ENCODE results near the gene HESX1. TPM values are rescaled to one million over a fixed set of nuclear protein-coding genes. Genes with fewer than 3 reads are reported as not detected.

HESX1 gene
- 0.47 TPM for total RNA-seq

DNA sequence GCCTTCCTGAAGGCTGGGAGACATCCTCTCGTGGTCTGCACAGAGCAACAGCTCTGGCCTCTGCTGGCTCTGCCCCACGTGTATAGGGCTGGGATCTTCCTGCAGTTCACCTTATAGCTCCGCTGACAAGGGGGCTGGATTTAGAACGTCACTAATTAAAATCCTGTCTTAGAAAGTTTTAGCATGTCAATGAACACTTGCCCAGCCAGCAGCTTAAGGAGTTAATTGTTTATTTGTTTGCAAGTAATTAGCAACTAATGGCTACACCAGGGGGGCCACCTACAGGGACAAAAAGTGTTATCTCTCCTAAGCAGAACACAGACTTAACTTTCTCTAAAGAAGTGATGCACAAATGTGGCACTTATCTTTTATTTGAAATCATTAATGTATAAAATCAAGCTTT lies at the start of gene HESX1:
Gene HESX1, minus strand, starts transcription at position 84 of the 403 bp plus-strand sequence. Its CDS starts 60 bp downstream, at position 24.
- DNase-seq, result no peak

DNA sequence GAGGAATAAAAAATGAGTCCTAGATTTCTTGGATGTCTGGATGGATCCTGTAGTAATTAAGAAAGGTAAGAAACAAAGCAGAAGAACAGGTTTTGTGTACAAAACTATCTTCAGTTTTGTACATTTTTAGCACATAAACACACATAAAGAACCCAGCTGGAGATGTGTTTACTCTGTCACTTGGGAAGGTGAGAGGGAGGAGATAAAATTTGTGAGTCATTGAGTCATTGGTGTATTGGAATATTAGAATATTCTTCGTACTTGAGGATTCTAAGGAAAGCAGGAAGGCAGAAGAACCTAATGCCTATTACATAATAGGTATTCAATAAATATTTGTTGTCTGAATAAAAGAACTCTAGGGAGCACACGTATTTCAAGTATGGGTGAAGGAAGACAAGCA lies 45.2 kb upstream of the HESX1 start:
- DNase-seq, result no peak

- DNase-seq, result no peak
Measured at GRCh38 chr3:57234613-57235575, 35.1 kb upstream of the HESX1 start.

DNA sequence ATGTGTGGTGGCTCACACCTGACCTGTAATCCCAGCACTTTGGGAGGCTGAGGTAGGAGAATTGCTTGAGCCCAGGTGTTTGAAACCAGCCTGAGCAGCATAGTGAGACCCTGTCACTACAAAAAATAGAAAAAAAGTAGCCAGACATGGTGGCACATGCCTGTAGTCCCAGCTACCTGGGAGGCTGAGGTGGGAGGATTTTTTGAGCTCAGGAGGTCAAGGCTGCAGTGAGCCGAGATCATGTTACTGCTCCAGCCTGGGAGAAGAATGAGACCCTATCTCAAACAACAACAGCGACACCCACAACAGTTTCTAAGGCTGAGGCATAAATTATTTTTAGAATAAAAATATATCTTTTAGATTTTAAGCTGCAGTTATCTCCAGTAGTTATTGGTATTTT lies 34.0 kb upstream of the HESX1 start:
- no peak for DNase-seq

DNA sequence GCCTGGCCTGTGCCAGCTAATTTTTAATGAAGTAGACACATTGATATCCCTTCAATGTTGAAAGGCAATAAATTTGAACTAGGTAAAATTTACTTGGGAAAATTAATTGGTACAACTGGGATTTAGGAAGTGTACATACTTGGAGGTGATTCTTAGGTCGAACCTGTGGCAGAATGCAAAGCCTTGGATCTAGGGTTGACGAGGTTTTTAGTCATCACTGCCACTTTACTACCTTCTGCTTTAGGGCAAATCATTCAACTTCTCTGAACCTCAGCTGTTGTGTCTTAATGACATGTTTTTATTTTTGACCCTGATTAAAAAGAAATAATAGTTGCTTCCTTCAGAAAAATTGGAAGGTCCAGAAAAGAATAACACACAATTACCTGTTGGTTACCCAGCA lies 30.2 kb upstream of the HESX1 start:
- DNase-seq, result no peak

GRCh38 chr3:57227930-57228751 lies 28.4 kb upstream of the HESX1 start:
- peak; percentile 62 for DNase-seq

DNA sequence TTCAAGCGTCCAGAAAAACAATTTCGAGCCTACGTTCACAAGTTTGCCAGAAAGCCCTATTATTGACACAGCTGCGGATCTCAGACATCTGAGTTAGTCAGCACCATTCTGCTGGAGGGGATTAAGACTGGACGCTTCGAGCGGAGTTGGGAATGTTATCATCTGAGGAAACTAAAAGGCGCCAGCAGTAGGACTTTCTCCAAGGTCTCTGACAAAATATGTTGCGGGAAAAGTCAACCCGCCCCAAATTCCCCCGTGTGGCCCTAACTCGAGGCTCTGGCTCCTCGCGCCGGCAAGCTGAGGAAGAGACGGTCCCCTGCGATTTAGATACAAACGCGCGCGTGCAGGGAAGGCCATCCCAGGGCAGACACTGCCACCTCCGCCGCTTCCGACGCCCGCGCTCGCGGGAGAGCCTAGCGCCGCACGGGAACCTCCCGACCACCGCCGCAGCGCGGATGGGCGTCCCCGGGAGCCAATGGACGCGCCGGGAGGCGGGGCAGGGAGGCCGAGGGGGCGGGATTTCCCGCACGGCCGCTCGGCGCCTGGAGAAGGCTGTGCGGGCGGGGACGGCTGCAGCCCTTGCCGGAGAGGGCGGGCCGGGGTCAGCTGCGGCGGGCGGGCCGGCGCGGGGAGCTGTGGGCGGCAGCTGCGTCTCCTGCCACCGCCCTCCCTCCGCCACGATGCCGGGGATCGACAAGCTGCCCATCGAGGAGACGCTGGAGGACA lies 27.6 kb upstream of the HESX1 start, which contains the start of gene APPL1:
Gene APPL1, plus strand, starts transcription at position 526 of the 726 bp plus-strand sequence. Its CDS starts 155 bp downstream, at position 681.
- DNase-seq, result peak; percentile 92

DNA sequence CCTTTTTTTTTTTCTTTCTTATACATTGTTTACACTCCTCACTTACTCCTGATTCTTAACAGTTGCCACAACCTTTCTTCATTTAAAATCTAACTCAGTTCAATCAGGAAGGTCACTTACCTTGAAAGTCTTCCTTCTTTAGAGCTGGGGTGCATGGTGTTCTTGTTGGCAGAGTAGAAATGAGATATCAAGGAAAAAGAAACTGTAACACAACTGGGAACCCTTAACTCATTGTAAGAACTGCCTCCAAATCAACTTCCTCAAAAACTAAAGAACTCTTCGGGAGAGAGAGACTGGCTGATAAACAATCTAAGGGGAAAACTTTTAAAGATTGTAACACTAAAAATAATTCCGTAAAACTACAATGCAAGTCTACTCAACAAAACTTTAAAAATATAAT lies 26.4 kb upstream of the HESX1 start:
- no peak for DNase-seq

GRCh38 chr3:57224856-57225255 lies 25.1 kb upstream of the HESX1 start:
- DNase-seq, result no peak

- no peak for DNase-seq
Measured at GRCh38 chr3:57221883-57222282, 22.1 kb upstream of the HESX1 start.

DNA sequence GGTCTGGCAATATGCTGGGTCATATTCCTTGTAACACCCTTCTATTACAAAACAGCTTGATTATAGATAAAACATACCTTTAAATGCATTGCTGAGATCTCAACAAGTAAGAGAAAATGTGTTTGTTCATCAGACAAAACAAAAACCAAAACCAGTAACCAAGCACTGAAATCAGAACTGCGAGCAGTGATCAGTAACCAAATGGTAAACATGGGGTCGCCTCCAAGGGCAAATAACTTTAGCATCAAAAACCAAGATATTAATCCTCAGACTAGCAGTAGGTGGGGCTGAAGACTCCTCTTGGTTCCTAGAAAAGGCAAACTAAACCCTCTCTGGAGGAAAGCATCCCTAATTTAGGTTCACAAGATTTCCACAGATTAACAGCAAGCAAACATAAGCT lies 6.6 kb upstream of the HESX1 start:
- no peak for DNase-seq

- DNase-seq, result no peak
Measured at GRCh38 chr3:57194641-57195040, 5.1 kb downstream of the HESX1 start.

GRCh38 chr3:57192028-57192427 lies 7.8 kb downstream of the HESX1 start:
- DNase-seq, result no peak

DNA sequence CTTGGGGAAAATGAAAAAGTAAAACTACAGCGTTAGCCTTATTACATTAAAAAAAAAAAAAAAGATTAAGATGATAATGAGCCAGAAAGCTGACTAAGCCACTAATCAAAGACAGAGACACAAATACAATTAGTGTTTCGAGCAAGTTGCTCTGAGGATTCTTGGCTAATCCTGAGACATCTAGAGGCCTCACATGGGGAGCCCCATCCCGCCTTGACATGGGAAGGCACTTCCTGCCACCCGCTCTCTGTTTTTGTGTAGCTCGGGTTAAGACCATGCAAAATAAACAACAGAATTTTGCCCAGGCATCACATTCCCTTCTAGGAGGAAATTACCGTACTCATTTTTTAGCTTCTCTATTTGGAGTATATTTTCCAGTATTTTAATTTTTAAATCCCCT lies 15.3 kb downstream of the HESX1 start:
- DNase-seq, result no peak

DNA sequence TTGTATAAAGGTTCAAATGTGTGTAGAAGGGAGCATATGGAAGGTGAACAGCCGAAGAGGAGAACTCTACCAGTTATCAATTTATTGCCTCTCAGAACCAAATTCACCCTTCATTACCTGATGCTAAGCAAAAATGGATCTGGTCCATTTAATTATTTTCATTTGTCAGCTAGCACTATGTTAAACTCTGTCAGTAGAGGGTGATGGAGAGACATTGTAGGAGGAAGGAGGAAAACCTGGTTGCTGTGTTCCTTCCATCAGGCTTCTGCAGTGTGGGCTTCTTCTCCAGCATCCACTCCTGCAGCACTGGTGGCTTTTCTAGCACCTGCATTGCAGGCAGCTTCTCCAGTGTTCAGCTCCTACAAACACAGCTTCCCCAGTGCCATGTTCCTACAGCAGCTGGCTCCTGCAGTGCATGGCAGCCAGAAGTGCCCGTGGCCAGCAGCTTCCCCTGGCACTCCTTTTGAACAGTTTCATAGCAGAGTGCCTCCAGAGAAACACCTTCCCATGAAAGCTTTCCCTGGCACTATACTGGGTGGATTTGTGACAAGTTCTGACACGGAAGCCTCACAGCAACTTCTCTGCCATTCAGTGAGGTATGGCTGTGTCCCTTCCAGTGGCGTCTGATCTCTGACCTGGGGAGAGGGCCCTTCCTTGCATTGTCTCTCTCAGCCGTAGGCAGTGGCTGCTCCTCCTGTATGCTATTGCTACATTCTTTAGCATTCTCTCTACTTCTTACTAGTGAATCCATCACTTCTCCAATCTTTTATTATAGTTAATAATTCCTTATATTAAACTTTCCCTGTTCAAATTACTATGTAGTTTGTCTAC lies 20.0 kb downstream of the HESX1 start:
- no peak for DNase-seq

DNA sequence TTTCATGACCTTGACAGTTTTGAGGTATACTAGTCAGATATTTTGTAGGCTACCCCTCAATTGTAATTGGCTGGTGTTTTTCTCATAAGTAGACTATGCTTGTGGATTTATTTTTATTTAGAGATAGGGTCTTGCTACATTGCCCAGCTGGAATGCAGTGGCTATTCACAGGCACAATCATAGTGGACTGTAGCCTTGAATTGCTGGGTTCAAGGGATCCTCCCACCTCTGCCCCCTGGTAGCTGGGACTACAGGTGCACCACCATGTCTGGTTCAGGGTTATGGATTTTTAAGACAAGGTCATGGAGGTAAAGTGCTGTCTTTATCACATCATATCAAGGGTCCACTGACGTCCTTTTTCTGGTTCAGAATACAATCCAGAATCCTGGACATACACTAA lies 23.7 kb downstream of the HESX1 start:
- DNase-seq, result no peak

- no peak for DNase-seq
Measured at GRCh38 chr3:57173687-57174086, 26.1 kb downstream of the HESX1 start.

DNA sequence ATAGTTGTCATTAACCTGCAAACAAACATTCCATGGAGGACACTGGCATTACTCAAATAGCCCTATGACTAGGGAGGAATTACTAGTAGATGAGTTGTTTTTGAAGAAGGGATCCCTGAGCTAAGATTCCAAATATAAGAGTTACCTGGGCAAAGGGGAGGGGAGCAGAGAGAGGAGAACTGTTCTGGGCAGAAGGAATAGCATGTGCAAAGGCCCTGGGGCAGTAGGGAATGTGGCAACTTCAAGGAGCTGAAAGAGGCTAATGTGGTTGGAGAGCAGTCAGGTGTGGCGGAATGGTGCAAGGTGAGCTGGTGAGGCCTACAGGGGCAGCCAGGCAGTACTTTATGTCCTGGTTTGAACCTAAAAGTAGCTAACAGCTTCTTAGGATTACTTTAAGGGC lies 28.8 kb downstream of the HESX1 start:
- DNase-seq, result no peak

DNA sequence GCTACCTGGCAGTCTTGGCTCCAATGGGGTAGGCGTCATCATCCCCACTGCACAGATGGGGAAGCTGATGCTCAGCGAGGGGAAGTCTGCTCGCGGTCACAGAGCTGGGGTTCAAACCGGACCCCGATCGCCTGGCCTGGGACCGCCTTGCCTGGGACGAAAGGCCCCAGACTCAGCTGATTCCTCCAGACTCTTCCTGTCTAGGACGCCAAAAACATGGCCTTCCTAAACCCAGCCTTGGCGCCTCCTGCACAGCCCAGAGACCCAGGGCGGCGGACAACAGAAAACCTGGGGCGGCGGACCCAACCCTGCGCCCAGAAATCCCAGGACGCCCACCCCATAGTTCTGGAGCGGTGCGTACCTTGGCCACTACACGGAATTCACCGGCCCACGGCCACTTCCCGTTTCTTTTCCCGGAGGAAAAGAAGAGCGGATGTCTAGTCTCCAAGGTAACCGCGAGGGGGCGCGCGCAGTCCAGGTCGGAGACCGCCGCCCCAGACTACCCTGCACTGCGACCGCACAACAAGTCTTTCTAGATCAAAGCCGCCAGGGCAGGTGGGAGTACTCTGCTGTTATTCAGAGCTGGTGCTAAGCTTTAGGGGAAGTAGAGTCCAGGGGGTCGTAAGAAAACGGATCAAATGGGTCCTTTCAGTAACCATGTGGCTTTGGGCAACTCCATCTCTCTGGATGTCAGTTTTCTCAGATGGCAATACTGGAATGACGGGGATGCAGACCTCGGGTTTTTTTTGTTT lies 29.7 kb downstream of the HESX1 start:
- peak; percentile 37 for DNase-seq

- DNase-seq, result no peak
Measured at GRCh38 chr3:57169108-57169507, 30.7 kb downstream of the HESX1 start.

DNA sequence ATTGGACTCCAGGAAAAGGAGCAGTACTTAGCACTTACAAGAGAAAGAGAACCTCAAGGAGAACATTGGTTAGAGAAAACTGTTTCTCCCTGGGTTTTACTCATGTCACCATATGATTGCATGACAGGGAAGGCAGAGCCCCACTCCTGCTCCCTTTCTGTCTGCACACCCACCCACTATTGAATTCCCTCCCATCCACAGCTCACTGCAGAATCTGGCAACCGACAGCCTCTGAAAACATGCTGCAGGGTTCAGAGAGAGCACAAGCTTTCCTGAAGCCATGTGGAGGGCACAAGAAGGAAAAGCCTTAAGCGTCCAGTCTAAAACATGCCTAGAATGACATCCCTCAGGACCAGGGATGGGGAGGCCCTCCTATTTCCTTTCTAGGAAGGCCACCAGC lies 31.6 kb downstream of the HESX1 start:
- no peak for DNase-seq
